ENCODE data around the gene CRAT. TPM values are rescaled to one million over a fixed set of nuclear protein-coding genes. Genes with fewer than 3 reads are reported as not detected.

CRAT gene
- total RNA-seq, 1 donor from 2014 or later = 68.1 TPM

DNA sequence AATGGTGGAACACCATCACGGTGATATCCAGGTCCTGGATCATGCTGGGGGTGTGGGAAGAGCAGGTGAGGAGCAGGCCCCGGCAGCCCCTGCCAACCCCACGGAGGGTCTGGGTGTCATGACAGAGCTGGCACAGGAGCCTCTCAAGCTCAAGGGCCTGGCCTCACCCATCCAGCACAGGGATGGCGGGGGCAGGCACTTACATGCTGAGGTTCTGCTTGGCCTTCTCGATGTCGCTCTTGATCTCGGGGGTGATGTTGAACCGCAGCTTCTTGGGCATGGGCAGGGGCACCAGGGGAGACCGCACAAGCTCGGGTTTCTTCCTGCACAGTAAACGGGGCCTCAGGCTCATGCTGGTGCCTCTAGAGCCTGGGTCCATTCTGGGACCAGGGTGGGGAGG lies 12.3 kb downstream of the CRAT start:
- intact Hi-C loops (cut with DNase I) = no loop called here
- no peak for DNase-seq (ENCODE audit: low spot score)

- DNase-seq (ENCODE audit: low spot score) = no peak
- intact Hi-C loops (cut with DNase I) = no loop called here
Measured at GRCh38 chr9:129097671-129098306, 12.8 kb downstream of the CRAT start.

- intact Hi-C loops (cut with DNase I) = no loop called here
- no peak for DNase-seq (ENCODE audit: low spot score)
Measured at GRCh38 chr9:129095908-129096307, 14.7 kb downstream of the CRAT start.

- intact Hi-C loops (cut with DNase I) = no loop called here
- DNase-seq (ENCODE audit: low spot score) = no peak
Measured at GRCh38 chr9:129095170-129095667, 15.4 kb downstream of the CRAT start.

DNA sequence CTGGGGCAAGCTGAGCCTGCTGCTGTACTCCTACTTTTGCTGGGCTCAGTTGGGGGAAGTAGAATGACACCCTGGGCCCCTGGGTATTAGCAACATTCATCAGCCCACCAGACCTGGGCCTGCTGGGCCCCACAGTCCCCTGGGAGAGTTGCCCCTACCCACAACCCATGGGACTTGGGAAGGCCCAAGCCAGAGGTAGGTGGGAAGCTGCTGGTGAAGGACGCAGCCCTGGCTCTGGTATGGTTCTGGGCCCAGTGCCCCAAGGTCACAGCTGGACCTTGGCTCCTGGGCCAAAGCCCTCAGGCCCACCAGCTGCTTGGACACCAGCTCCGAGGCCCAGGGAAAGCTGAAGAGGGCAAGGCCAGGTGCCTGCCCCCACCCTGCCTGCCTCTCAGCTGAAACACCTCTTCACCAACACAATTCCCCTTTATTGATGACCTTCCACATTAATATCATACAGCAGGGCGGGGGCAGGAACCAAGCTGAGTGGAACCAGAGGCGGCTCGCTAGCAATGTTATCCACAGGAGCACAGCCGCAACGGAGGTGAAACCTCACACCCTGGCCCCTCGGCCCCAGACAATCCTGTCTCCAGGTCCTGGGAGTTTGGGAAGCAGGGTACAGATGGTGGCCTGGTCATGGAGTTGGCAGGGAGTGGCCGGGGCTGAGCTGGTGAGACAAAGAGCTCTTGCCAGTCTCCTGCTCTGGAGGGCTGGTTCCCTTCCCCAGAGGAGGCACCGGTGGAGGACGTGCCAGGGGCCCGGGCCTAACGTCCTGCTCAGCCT lies 16.0 kb downstream of the CRAT start:
- no peak for DNase-seq (ENCODE audit: low spot score)
- intact Hi-C loops (cut with DNase I) = no loop called here

DNA sequence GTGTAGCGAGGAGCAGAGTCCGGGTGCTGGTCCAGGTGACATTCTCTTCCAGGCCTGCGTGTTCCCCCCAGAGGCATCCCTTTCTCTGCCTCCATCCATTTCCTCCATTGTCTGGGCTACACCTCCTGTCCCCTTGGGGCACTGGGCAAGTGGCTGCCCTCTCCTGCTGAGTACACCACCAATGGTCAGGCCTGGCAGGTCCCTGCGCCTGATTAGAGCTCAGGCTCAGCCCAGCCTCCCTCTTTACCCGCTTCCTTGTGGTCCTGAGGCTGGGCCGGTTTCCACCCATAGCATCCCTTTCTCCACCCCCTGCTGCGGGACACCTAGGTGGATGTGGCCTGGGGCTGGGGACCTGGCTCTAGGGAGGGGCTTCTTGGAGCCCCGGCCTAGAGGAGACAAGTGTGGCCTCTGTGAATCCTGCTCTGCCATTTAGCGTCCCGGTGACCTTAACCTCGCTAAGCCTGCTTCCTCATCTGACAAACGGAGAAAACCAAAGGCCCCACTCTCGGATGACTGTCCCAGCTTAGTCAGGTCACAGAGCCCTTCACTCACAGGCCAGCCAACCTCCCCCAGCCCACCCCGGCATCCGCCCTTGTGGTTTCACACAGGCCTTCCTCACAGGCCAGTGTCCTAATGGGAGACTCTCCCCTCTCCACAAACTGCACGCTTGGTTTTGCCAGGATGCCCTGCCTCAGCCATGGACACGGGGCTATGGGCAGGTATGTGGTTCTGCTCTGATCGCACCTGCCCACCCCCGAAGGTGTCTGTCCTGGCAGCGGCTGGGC lies 16.8 kb downstream of the CRAT start:
- intact Hi-C loops (cut with DNase I) = no loop called here
- DNase-seq (ENCODE audit: low spot score) = no peak

- intact Hi-C loops (cut with DNase I) = no loop called here
- DNase-seq (ENCODE audit: low spot score) = no peak
Measured at GRCh38 chr9:129089246-129089645, 21.3 kb downstream of the CRAT start.

GRCh38 chr9:129084087-129084486 lies 26.5 kb downstream of the CRAT start:
- no peak for DNase-seq (ENCODE audit: low spot score)
- intact Hi-C loops (cut with DNase I) = no loop called here

DNA sequence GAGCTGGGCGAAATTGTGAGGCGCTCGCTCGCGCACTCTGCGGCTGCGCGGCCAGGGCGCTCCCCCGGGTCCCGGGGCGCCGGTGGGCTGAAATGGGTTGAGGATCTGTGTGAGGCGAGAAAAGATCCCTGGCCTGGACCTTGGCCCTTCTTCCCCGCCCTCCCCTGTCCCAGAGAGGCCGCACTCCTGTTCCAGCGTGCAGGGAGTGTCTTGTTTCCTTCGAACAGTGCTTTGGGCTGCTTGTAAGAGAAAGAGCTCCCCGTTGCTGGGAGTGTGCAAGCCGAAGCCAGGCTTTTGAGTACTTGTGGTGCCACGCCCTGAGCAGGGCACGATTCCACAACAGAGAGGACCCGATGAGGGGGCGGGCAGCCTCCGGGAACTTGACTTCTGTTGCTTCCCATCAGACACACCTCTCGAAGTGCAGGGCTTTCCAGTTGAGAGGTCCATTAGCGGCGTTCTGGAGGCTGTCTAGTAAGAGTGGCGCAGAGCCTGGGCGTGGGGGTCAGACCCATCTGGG lies 29.1 kb downstream of the CRAT start:
- DNase-seq (ENCODE audit: low spot score) = no peak
- intact Hi-C loops (cut with DNase I) = no loop called here

DNA sequence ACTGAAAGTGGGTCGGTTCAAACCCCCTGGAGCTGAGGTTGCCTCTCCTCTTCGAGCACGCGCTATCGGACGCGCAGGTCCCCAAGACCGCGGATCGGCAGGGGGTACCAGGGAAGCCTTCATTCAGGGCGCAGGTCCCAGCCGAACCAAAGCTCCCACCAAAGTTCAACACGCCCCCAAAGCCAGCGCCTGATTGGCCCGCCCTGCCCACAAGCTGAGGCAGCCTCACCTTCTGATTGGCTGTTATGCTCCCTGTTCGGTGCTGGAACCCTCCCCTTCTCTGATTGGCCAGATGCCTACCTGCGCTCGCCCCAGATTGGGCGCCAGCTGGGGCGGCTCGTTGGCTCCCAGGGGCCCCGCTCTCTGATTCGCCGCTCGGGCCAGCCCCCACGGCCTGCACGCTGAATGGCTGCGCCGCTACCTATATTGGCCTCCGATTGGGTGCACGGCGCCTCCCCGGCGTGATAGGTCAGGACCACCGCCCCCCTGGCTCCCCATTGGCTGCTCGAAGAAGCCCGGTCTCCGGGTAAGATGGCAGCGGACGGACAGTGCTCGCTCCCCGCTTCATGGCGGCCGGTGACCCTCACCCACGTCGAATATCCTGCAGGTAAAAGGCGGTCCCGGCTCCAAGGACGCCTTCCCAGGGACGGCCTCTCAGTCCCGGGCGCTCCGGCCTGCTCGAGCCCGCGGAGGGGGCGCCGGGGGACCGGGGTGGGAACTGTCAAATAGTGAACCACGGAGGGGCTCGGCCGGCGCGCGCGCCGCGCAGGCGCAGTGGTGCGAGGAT lies 29.8 kb downstream of the CRAT start, which contains the start of gene DOLPP1:
Gene DOLPP1, plus strand, starts transcription at position 511 of the 787 bp plus-strand sequence. Its CDS starts 21 bp downstream, at position 532.
- peak; percentile 99 for DNase-seq (ENCODE audit: low spot score)
- intact Hi-C loops (cut with DNase I) = no loop called here

- intact Hi-C loops (cut with DNase I) = no loop called here
- no peak for DNase-seq (ENCODE audit: low spot score)
Measured at GRCh38 chr9:129080298-129080600, 30.3 kb downstream of the CRAT start.

DNA sequence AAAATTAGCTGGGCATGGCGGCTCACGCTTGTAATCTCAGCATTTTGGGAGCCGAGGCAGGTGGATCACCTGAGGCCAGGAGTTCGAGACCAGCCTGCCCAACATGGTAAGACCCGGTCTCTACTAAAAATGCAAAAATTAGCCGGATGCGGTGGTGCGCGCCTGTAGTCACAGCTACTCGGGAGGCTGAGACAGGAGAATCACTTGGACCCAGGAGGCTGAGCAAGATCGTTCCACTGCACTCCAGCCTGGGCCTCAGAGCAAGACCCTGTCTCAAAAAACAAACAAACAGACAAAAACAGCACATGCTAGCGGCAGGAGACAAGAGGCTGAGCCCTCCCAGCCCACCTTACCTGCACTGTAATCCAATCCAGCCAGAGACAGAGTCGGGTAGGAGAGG lies 30.8 kb downstream of the CRAT start:
- intact Hi-C loops (cut with DNase I) = no loop called here
- no peak for DNase-seq (ENCODE audit: low spot score)

GRCh38 chr9:129078691-129079503 lies 31.7 kb downstream of the CRAT start:
- intact Hi-C loops (cut with DNase I) = no loop called here
- DNase-seq (ENCODE audit: low spot score) = no peak

- intact Hi-C loops (cut with DNase I) = no loop called here
- no peak for DNase-seq (ENCODE audit: low spot score)
Measured at GRCh38 chr9:129077236-129077635, 33.4 kb downstream of the CRAT start.

DNA sequence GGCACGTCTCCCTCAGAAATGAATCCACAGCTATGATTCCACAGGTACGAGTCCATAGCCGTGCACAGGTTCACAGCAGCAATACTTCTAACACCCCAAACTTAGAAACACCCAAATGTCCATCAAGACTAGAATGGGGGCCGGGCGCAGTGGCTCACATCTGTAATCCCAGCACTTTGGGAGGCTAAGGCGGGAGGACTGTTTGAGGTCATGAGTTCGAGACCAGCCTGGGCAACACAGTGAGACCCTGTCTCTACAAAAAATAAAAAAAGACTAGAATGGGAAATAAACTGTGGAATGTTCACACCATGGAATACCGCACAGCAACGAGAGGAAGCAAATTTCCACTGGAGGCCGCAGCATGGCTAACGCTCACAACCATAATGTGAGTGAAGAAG lies 34.0 kb downstream of the CRAT start:
- no peak for DNase-seq (ENCODE audit: low spot score)
- intact Hi-C loops (cut with DNase I) = no loop called here

DNA sequence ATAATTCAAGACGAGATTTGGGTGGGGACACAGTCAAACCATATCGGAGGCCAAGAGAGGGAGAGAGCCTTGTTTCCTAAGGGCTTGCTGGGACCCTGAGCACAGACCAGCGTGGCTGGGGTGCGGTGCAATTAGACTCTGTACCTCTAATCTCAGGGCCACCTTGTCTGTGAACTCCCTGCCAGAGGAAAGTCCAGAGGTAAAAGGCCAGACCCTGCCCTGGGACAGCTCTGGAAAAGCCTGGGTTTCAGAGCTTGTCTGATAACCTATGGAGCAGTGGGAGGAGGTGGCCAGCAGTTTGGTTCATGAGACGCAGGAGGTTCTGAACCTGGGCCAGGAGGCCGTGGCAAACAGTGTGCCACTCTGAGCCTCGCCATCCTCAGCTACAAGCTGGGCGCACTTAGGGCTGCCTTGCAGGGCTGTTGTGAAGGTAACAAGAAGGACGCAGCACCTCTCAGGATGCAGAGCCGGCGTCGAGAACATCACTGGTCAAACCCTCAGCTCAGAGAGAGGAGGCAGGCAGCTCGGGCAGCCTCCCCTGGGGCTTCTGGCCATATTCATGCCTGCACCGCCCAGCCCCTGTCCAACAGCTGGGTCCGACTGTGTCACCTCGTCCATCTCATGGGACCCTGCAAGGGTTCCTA lies 34.5 kb downstream of the CRAT start:
- intact Hi-C loops (cut with DNase I) = no loop called here
- DNase-seq (ENCODE audit: low spot score) = no peak

DNA sequence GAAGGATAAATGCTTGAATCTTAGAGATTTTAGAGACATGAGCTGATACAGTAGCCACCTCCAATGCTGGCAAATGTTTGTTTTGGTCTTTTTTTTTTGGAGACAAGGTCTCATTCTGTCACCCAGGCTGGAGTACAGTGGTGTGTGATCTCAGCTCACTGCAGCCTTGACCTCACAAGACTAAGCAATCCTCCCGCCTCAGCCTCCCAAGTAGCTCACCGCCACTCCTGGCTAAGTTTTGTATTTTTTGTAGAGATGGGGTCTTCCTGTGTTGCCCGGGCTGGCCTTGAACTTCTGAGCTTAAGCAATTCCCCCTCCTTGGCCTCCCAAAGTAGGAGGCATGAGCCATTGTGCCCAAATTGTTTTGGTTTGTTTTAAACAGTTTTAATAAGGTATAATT lies 36.5 kb downstream of the CRAT start:
- DNase-seq (ENCODE audit: low spot score) = no peak
- intact Hi-C loops (cut with DNase I) = no loop called here

DNA sequence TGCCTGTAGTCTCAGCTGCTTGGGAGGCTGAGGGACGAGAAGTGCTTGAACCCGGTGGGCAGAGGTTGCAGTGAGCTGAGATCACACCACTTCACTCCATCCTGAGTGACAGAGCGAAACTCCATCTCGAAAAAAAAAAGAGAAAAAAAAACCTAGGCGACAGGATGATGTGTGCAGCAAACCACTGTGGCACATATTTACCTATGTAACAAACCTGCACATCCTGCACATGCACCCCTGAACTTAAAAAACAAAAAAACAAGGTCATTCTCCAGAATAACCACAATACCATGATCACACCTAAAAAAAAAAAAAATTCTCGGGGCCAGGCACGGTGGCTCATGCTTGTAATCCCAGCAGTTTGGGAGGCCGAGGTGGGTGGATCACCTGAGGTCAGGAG lies 37.2 kb downstream of the CRAT start:
- DNase-seq (ENCODE audit: low spot score) = no peak
- intact Hi-C loops (cut with DNase I) = no loop called here

Data from cardiac septum (tissue), 1 donor.